T-helper 1 cell treated with Interleukin-12 subunit alpha and Interleukin-12 subunit beta and Interleukin-4 antibody, amounts not matched to agents 30 μg/mL and 1 μg/mL, for 36 hours (primary cell): ENCODE measurements around the gene ROBO4.

ENCODE experiments used
- H3K27ac Mint-ChIP-seq: one replicate; pipeline ENCODE4 v1.8.0; 2021; ENCODE audit warnings: mild to moderate bottlenecking, mixed read lengths
- H3K27me3 Mint-ChIP-seq: one replicate; pipeline ENCODE4 v1.8.0; 2021; ENCODE audit warnings: low read depth, mixed read lengths
- H3K36me3 Mint-ChIP-seq: one replicate; pipeline ENCODE4 v1.8.0; 2021; ENCODE audit warnings: low read depth, mixed read lengths
- H3K4me1 Mint-ChIP-seq: one replicate; pipeline ENCODE4 v1.8.0; 2021; ENCODE audit warnings: low read depth, mixed read lengths
- H3K4me3 Mint-ChIP-seq: one replicate; pipeline ENCODE4 v1.8.0; 2021; ENCODE audit warnings: mild to moderate bottlenecking, moderate library complexity, mixed read lengths
- H3K9me3 Mint-ChIP-seq: one replicate; pipeline ENCODE4 v1.8.0; 2021; ENCODE audit warnings: mixed read lengths

The ROBO4 gene

DNA sequence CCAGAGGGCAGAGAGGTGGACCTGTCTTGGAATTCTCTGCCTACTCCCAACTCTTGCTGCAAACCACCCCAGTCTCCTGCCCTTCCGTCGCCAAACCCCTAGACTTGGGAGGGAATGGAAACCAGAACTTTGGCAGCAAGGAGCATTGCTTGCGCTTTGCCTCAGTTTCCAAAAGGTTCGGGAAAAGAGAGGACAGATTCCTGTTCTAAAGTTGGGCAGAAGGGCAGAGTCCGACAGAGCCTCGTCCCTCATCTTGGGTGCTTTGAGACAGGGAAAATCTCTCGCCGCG, 32.8 kb downstream of the ROBO4 start:
- Mint-ChIP-seq H3K36me3 (peaks cover 1% of the 10 kb centered on the region), H3K27ac (no peak overlapping the region), H3K4me3 (no peak overlapping the region), H3K27me3 (peaks cover 96% of the 10 kb centered on the region), H3K9me3 (no peaks in the 10 kb centered on the region), H3K4me1 (peaks cover 6% of the 10 kb centered on the region)

- no peak overlapping the region for H3K4me3 Mint-ChIP-seq
- peaks cover 96% of the 10 kb centered on the region for H3K27me3 Mint-ChIP-seq
- H3K36me3 Mint-ChIP-seq = no peaks in the 10 kb centered on the region
- no peak overlapping the region for H3K27ac Mint-ChIP-seq
- H3K4me1 Mint-ChIP-seq = peaks cover 4% of the 10 kb centered on the region
- H3K9me3 Mint-ChIP-seq = no peaks in the 10 kb centered on the region
Observed at GRCh38 chr11:124864176-124864891, 33.3 kb downstream of the ROBO4 start.

- peaks cover 2% of the 10 kb centered on the region for H3K4me1 Mint-ChIP-seq
- no peak overlapping the region for H3K27ac Mint-ChIP-seq
- H3K4me3 Mint-ChIP-seq = no peak overlapping the region
- H3K27me3 Mint-ChIP-seq = peaks cover 91% of the 10 kb centered on the region
- no peaks in the 10 kb centered on the region for H3K36me3 Mint-ChIP-seq
- H3K9me3 Mint-ChIP-seq = no peaks in the 10 kb centered on the region
Observed at GRCh38 chr11:124863826-124864165, 33.9 kb downstream of the ROBO4 start.

GRCh38 chr11:124863137-124863825, 34.4 kb downstream of the ROBO4 start:
- Mint-ChIP-seq H3K27ac (no peak overlapping the region), H3K9me3 (no peaks in the 10 kb centered on the region), H3K27me3 (peaks cover 85% of the 10 kb centered on the region)

GRCh38 chr11:124861670-124862069, 36.0 kb downstream of the ROBO4 start:
- no peaks in the 10 kb centered on the region for H3K36me3 Mint-ChIP-seq
- peaks cover 2% of the 10 kb centered on the region for H3K4me1 Mint-ChIP-seq
- no peak overlapping the region for H3K27ac Mint-ChIP-seq
- H3K9me3 Mint-ChIP-seq = no peaks in the 10 kb centered on the region
- H3K4me3 Mint-ChIP-seq = no peak overlapping the region
- peaks cover 69% of the 10 kb centered on the region for H3K27me3 Mint-ChIP-seq

More at GRCh38 chr11:124863137-124863825, 34.4 kb downstream of the ROBO4 start:
- Mint-ChIP-seq H3K36me3 (no peaks in the 10 kb centered on the region), H3K4me3 (no peak overlapping the region), H3K4me1 (peaks cover 2% of the 10 kb centered on the region)

GRCh38 chr11:124859171-124859570, 38.5 kb downstream of the ROBO4 start:
- Mint-ChIP-seq H3K36me3 (no peaks in the 10 kb centered on the region), H3K27ac (no peak overlapping the region), H3K4me1 (peaks cover 2% of the 10 kb centered on the region), H3K4me3 (no peak overlapping the region), H3K9me3 (no peaks in the 10 kb centered on the region), H3K27me3 (peaks cover 48% of the 10 kb centered on the region)

DNA sequence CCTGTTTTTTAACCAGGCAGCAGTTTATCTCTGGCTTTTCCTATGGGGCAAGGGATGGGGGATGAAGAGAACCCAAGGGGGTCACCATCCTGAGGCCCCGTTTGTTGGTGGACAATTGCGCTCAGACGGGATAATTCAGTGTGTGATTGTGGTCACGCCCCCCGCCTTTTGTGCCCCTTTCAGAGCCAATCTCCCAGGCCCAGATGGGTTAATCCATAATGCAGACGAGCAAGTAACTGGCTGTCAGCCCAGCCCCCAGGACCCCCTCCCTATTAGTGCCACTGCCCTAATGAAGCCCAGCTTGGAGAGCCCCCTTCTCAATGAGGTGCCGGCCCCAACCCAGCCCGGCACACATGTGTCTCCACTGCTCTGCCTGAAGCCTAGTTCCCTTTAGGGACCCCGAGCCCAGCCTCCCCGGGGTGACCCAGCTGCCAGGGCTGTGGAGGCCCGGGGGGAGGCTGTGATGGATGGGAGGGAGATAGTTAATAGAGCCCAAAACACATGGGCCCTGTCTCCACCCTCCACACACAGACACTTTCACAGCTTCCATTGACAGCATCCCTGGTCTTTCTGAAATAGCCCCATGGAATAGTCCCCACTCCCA, 51.5 kb downstream of the ROBO4 start:
- H3K27me3 Mint-ChIP-seq = peaks cover 95% of the 10 kb centered on the region
- no peaks in the 10 kb centered on the region for H3K4me1 Mint-ChIP-seq
- H3K27ac Mint-ChIP-seq = no peak overlapping the region
- no peak overlapping the region for H3K4me3 Mint-ChIP-seq
- no peaks in the 10 kb centered on the region for H3K36me3 Mint-ChIP-seq
- H3K9me3 Mint-ChIP-seq = no peaks in the 10 kb centered on the region

GRCh38 chr11:124844664-124845079, 53.0 kb downstream of the ROBO4 start:
- H3K27me3 Mint-ChIP-seq = peaks cover 95% of the 10 kb centered on the region
- H3K36me3 Mint-ChIP-seq = no peaks in the 10 kb centered on the region
- peaks cover 3% of the 10 kb centered on the region for H3K4me1 Mint-ChIP-seq
- no peak overlapping the region for H3K27ac Mint-ChIP-seq
- H3K9me3 Mint-ChIP-seq = no peaks in the 10 kb centered on the region
- no peak overlapping the region for H3K4me3 Mint-ChIP-seq

DNA sequence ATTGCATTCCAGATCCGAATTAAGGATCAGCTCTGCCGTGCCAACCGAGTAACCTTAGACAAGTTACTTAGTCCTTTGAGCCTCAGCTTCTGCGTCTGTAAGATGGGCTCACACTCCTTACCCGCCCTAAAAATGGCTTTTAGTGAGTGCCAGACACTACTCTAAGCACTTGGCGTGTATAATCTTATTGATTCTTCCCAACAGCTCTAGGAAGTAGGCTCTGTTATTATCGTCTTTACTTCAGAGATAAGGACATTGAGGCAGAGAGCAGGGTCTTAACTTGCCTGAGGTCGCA, 54.1 kb downstream of the ROBO4 start:
- H3K9me3 Mint-ChIP-seq = no peaks in the 10 kb centered on the region
- H3K4me3 Mint-ChIP-seq = no peak overlapping the region
- peaks cover 91% of the 10 kb centered on the region for H3K27me3 Mint-ChIP-seq
- no peaks in the 10 kb centered on the region for H3K36me3 Mint-ChIP-seq
- H3K4me1 Mint-ChIP-seq = peaks cover 5% of the 10 kb centered on the region
- H3K27ac Mint-ChIP-seq = no peak overlapping the region

DNA sequence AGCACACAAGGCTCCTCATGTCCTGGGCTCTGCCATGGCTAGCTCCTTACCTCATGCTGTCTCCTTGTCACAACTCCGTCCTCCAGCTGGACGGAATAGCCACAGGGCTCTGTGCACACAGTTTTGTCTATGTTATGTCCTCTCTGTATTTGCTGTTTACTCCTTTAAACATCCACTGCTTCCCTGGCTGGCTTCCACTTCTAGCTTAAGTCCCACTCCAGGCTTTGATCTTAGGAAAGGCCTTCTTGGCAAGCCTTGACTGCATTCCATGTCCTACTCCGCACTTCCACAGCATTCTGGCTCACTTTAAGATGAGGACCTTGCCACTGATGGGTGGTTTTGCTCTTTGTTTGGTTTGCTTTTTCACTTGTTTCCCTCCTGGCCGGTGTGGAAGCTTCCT, 55.4 kb downstream of the ROBO4 start:
- Mint-ChIP-seq H3K4me1 (peaks cover 6% of the 10 kb centered on the region), H3K4me3 (no peak overlapping the region), H3K27me3 (peaks cover 91% of the 10 kb centered on the region), H3K9me3 (no peaks in the 10 kb centered on the region), H3K36me3 (no peaks in the 10 kb centered on the region), H3K27ac (no peak overlapping the region)

DNA sequence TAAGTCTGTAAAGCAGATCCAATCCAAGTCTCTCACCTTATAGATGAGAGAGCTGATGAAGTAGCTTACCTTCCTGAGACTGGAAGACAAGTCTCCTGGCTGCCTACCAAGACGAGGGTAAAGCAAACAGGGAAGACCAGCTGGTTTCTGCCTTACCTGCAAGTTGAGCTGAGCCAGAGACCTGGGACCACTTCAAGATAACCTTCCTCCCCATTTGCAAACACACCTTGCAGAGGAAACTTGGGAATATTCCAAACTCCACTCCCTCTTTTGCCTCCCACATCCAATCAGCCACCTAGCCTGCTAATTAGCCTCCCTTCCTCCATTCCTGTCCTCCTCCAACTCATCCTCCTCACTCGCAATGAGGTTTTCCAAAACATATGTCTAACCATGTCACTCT, 55.8 kb downstream of the ROBO4 start:
- Mint-ChIP-seq H3K36me3 (no peaks in the 10 kb centered on the region), H3K4me3 (no peak overlapping the region), H3K27me3 (peaks cover 91% of the 10 kb centered on the region), H3K9me3 (no peaks in the 10 kb centered on the region), H3K27ac (no peak overlapping the region), H3K4me1 (peaks cover 11% of the 10 kb centered on the region)

- no peaks in the 10 kb centered on the region for H3K9me3 Mint-ChIP-seq
- no peaks in the 10 kb centered on the region for H3K36me3 Mint-ChIP-seq
- H3K4me3 Mint-ChIP-seq = no peak overlapping the region
- H3K27me3 Mint-ChIP-seq = peaks cover 87% of the 10 kb centered on the region
- peaks cover 14% of the 10 kb centered on the region for H3K4me1 Mint-ChIP-seq
- no peak overlapping the region for H3K27ac Mint-ChIP-seq
Observed at GRCh38 chr11:124841201-124841600, 56.5 kb downstream of the ROBO4 start.

DNA sequence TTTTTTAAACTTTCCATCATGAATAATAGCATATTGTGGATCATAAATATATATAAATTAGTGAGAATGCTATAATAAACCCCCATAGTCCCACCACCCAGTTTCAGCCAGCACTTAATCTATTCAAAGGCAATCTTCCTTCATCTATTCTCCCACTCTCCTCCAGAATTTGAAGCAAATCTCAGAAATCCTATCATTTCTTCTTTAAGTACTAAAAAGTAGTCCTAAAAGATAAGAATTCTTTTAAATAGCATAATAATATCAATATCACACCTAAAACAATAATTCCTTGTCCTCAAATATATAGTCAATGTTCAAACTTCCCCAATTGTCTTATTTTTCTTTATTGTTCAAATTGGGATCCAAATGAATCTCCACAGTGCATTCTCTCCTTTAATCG, 57.0 kb downstream of the ROBO4 start:
- Mint-ChIP-seq H3K9me3 (no peaks in the 10 kb centered on the region), H3K27ac (no peak overlapping the region), H3K27me3 (peaks cover 86% of the 10 kb centered on the region), H3K4me1 (peaks cover 17% of the 10 kb centered on the region), H3K36me3 (no peaks in the 10 kb centered on the region), H3K4me3 (no peak overlapping the region)

DNA sequence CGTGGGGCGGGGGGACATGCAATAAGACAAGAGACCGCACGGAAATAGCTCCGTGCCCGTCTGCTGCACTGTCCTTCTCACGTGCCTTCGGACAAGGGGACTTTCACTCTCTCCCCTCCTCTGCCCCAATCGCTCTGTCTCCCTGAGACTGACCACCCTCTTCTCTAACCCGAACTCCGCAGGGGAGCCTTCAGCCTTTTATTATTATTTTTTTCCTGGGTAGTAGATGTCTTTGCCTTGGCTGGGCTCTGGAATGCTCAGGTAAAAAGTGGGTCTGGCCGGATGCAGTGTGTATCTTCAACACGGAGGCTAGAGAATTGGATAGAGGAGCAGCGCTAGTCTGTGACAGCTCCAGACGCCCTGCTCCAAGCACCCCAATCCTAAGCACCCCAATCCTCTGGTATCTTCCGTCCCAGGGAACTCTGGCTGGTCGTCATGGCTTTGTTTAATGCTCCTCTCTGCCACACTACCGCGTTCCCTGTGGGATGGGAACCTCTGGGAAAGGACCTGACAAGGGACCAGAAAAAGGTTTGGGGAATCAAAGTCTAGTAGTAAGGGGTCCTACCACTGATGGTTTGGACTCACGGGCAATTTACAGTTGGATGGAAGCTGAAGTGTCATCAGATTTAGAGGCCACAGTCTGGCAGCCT, 57.6 kb downstream of the ROBO4 start:
- peaks cover 84% of the 10 kb centered on the region for H3K27me3 Mint-ChIP-seq
- no peaks in the 10 kb centered on the region for H3K36me3 Mint-ChIP-seq
- no peak overlapping the region for H3K27ac Mint-ChIP-seq
- no peak overlapping the region for H3K4me3 Mint-ChIP-seq
- H3K9me3 Mint-ChIP-seq = no peaks in the 10 kb centered on the region
- peaks cover 17% of the 10 kb centered on the region for H3K4me1 Mint-ChIP-seq
